Ectodermal cell (in vitro differentiated cells): ENCODE data around the gene KRTAP4-7.
"Not testable (repeated sequence)": the region's sequence is repeated elsewhere in the genome, so short reads cannot be mapped to it uniquely, and the experiment has no call there.

Source experiments
- H3K27ac ChIP-seq: 2 replicates; pipeline ENCODE4 v1.7.0; 2013; ENCODE audit warnings: mild to moderate bottlenecking, low read depth, low read length; ENCODE audit not compliant: insufficient read depth, poor library complexity, severe bottlenecking
- H3K27me3 ChIP-seq: 2 replicates; pipeline ENCODE4 v1.7.0; 2013; ENCODE audit warnings: mild to moderate bottlenecking, low read length; ENCODE audit not compliant: insufficient read depth, control insufficient read depth, poor library complexity, severe bottlenecking
- H3K36me3 ChIP-seq: one replicate; pipeline ENCODE4 v1.7.0; 2013; ENCODE audit warnings: low read length; ENCODE audit not compliant: control insufficient read depth, insufficient read depth
- H3K4me1 ChIP-seq: one replicate; pipeline ENCODE4 v1.7.0; 2013; ENCODE audit warnings: low read length; ENCODE audit not compliant: control insufficient read depth, insufficient read depth
- H3K4me3 ChIP-seq: 2 replicates; pipeline ENCODE4 v1.7.0; 2013; ENCODE audit warnings: low read depth, low read length, control low read depth; ENCODE audit not compliant: insufficient read depth
- H3K9me3 ChIP-seq: 2 replicates; pipeline ENCODE4 v1.7.0; 2013; ENCODE audit warnings: mild to moderate bottlenecking, low read length, moderate library complexity; ENCODE audit not compliant: control insufficient read depth
- WGBS, 2 experiments: methylation state at CpG; one replicate each; pipeline ENCODE4 v1.1.7; 2013; ENCODE audit warnings: missing lambda C conversion rate in 2 of 2; 5-methylcytosine and 5-hydroxymethylcytosine counted together

KRTAP4-7 gene

GRCh38 chr17:41096055-41096454 is 12.1 kb downstream of the KRTAP4-7 start:
- no peak overlapping the region for H3K4me3 ChIP-seq
- 95 to 97% methylated on average over 7 of the region's 7 CpGs for WGBS, 2 experiments
- no peaks in the 10 kb centered on the region for H3K4me1 ChIP-seq
- H3K9me3 ChIP-seq: peaks cover 4% of the 10 kb centered on the region
- H3K36me3 ChIP-seq: peaks cover 3% of the 10 kb centered on the region
- H3K27me3 ChIP-seq: no peaks in the 10 kb centered on the region
- H3K27ac ChIP-seq: no peak overlapping the region

- Histone ChIP-seq H3K4me1 (no peaks in the 10 kb centered on the region), H3K27ac (no peak within 1 kb of the TSS)
- WGBS, 2 experiments: 92 to 93% methylated on average over 2 to 3 of the region's 4 CpGs
Measured at GRCh38 chr17:41098042-41098441, 14.1 kb downstream of the KRTAP4-7 start, which contains the start of gene KRTAP4-8. TSS of gene KRTAP4-8 (minus strand) at chr17:41098142. CDS start at chr17:41098084, 58 bp downstream.

GRCh38 chr17:41098481-41098880 is 14.5 kb downstream of the KRTAP4-7 start:
- Histone ChIP-seq H3K9me3 (no peaks in the 10 kb centered on the region), H3K27me3 (no peaks in the 10 kb centered on the region), H3K36me3 (peaks cover 2% of the 10 kb centered on the region), H3K4me1 (no peaks in the 10 kb centered on the region), H3K4me3 (no peak overlapping the region), H3K27ac (no peak overlapping the region)
- 93 to 94% methylated on average over 6 of the region's 6 CpGs for WGBS, 2 experiments

More at GRCh38 chr17:41098042-41098441, 14.1 kb downstream of the KRTAP4-7 start, which contains the start of gene KRTAP4-8:
- H3K4me3 ChIP-seq: no peak within 1 kb of the TSS
- H3K9me3 ChIP-seq: no peaks in the 10 kb centered on the region
- H3K36me3 ChIP-seq: peaks cover 3% of the 10 kb centered on the region
- no peaks in the 10 kb centered on the region for H3K27me3 ChIP-seq

GRCh38 chr17:41099682-41100480 is 15.9 kb downstream of the KRTAP4-7 start:
- H3K27me3 ChIP-seq, H3K4me1 ChIP-seq, H3K36me3 ChIP-seq, H3K4me3 ChIP-seq, H3K9me3 ChIP-seq, H3K27ac ChIP-seq: not testable (repeated sequence)
- WGBS, 2 experiments: 94 to 95% methylated on average over 7 of the region's 7 CpGs

GRCh38 chr17:41101586-41102259 is 17.8 kb downstream of the KRTAP4-7 start, which contains the start of gene KRTAP4-16:
TSS of gene KRTAP4-16 (minus strand) at chr17:41102209. CDS start at chr17:41102209, 0 bp downstream.
- WGBS, 2 experiments: 61 to 63% methylated on average over 9 to 10 of the region's 10 CpGs
- Histone ChIP-seq H3K9me3 (no peaks in the 10 kb centered on the region), H3K4me1 (no peaks in the 10 kb centered on the region), H3K4me3 (no peak within 1 kb of the TSS), H3K27ac (no peak within 1 kb of the TSS), H3K36me3 (no peaks in the 10 kb centered on the region), H3K27me3 (no peaks in the 10 kb centered on the region)

GRCh38 chr17:41103896-41104295 is 19.9 kb downstream of the KRTAP4-7 start:
- Histone ChIP-seq H3K27me3 (no peaks in the 10 kb centered on the region), H3K27ac (no peak overlapping the region), H3K4me1 (no peaks in the 10 kb centered on the region), H3K36me3 (no peaks in the 10 kb centered on the region), H3K4me3 (no peak overlapping the region), H3K9me3 (no peaks in the 10 kb centered on the region)
- WGBS, 2 experiments: 91 to 100% methylated on average over 1 of the region's 1 CpG

- not testable (repeated sequence) for H3K27me3 ChIP-seq, H3K9me3 ChIP-seq, H3K27ac ChIP-seq, H3K4me1 ChIP-seq, H3K36me3 ChIP-seq, H3K4me3 ChIP-seq
- 84 to 87% methylated on average over 2 of the region's 2 CpGs for WGBS, 2 experiments
Measured at GRCh38 chr17:41104386-41105038, 20.6 kb downstream of the KRTAP4-7 start.

GRCh38 chr17:41105347-41105746 is 21.4 kb downstream of the KRTAP4-7 start, which contains the start of gene KRTAP4-9:
TSS of gene KRTAP4-9 (plus strand) at chr17:41105389. CDS start at chr17:41105389, 0 bp downstream.
- WGBS, 2 experiments: 78 to 82% methylated on average over 10 of the region's 10 CpGs
- H3K27me3 ChIP-seq, H3K9me3 ChIP-seq, H3K4me3 ChIP-seq, H3K27ac ChIP-seq, H3K4me1 ChIP-seq, H3K36me3 ChIP-seq: not testable (repeated sequence)

- no peaks in the 10 kb centered on the region for H3K4me1 ChIP-seq
- H3K36me3 ChIP-seq: no peaks in the 10 kb centered on the region
- WGBS, 2 experiments: 83 to 93% methylated on average over 1 of the region's 1 CpG
- peaks cover 10% of the 10 kb centered on the region for H3K9me3 ChIP-seq
- no peak overlapping the region for H3K4me3 ChIP-seq
- no peak overlapping the region for H3K27ac ChIP-seq
- no peaks in the 10 kb centered on the region for H3K27me3 ChIP-seq
Measured at GRCh38 chr17:41107941-41108450, 24.0 kb downstream of the KRTAP4-7 start.
